H1 (cell line): ENCODE data around the gene SLC66A2. TPM values are rescaled to one million over a fixed set of nuclear protein-coding genes. Genes with fewer than 3 reads are reported as not detected.

Experiments
- CTCF ChIA-PET: fragments of 300-600 bp; sonication (Branson Sonifier 250); formaldehyde crosslinking; loops from one replicate; lab custom pipeline; 2021; ENCODE audit not compliant: partially characterized antibody; lab: Charles Lee
- POLR2A ChIA-PET: fragments of 300-600 bp; sonication (Branson Sonifier 250); formaldehyde crosslinking; loops from one replicate; lab custom pipeline; 2021; ENCODE audit warnings: inconsistent platforms; ENCODE audit not compliant: partially characterized antibody; lab: Charles Lee
- DNase-seq, 2 experiments: peaks; one replicate each; pipeline versions ENCODE4 v3.0.0 to v3.0.0-alpha.2; 2010 to 2022; ENCODE audit warnings: low spot score in 2 of 2, low read depth in 1 of 2, mixed read lengths in 1 of 2
- FAIRE-seq: peaks from 2 replicates; lab custom pipeline; 2011; peaks lifted over from hg19 to GRCh38; lab: Jason Lieb, UNC
- H2AFZ ChIP-seq: 2 replicates; pipeline ENCODE4 v1.8.1; 2012; ENCODE audit warnings: low read length, inconsistent platforms
- H2AK5ac ChIP-seq: 2 replicates; pipeline ENCODE4 v1.6.1; 2013; ENCODE audit warnings: low read depth, low read length
- H2BK120ac ChIP-seq: replicated peaks from 2 replicates; pipeline ENCODE3; 2013; ENCODE audit warnings: low read depth, low read length, inconsistent platforms
- H2BK12ac ChIP-seq: 2 replicates; pipeline ENCODE4 v1.6.1; 2013; ENCODE audit warnings: low read depth, low read length
- H2BK15ac ChIP-seq: 2 replicates; pipeline ENCODE4 v1.6.1; 2013; ENCODE audit warnings: low read length
- H2BK20ac ChIP-seq: 2 replicates; pipeline ENCODE4 v1.6.1; 2013; ENCODE audit warnings: low read length
- H2BK5ac ChIP-seq: 2 replicates; pipeline ENCODE4 v1.6.1; 2013; ENCODE audit warnings: low read depth, low read length
- H3K14ac ChIP-seq: 2 replicates; pipeline ENCODE4 v1.6.1; 2013; ENCODE audit warnings: inconsistent platforms; ENCODE audit not compliant: insufficient read length
- H3K18ac ChIP-seq: 2 replicates; pipeline ENCODE4 v1.6.1; 2013; ENCODE audit warnings: low read length; ENCODE audit errors: extremely low read depth
- H3K23ac ChIP-seq: 2 replicates; pipeline ENCODE4 v1.6.1; 2013; ENCODE audit warnings: inconsistent platforms; ENCODE audit not compliant: insufficient read length
- H3K23me2 ChIP-seq: 2 replicates; pipeline ENCODE4 v1.6.1; 2013; ENCODE audit warnings: low read depth, low read length
- H3K27ac ChIP-seq: 2 replicates; pipeline ENCODE4 v1.6.1; 2011; ENCODE audit warnings: low read depth, low read length, inconsistent platforms
- H3K27me3 ChIP-seq, 4 experiments: replicated peaks in 1 of 4; 1 replicate in 1 of 4; 2 replicates in 3 of 4; pipeline versions ENCODE4 v1.6.1 to v1.8.1; 2011 to 2013; ENCODE audit warnings: low read length in 3 of 4, mild to moderate bottlenecking in 3 of 4, inconsistent platforms in 2 of 4, mixed read lengths in 2 of 4, moderate library complexity in 1 of 4; ENCODE audit not compliant: control insufficient read depth in 3 of 4, insufficient read depth in 3 of 4; ENCODE audit errors: extremely low read depth in 1 of 4
- H3K36me3 ChIP-seq, 4 experiments: 2 replicates each; pipeline versions ENCODE4 v1.6.1 to v1.8.1; 2011 to 2013; ENCODE audit warnings: mild to moderate bottlenecking in 4 of 4, low read length in 3 of 4, moderate library complexity in 2 of 4, control low read depth in 1 of 4, inconsistent platforms in 1 of 4; ENCODE audit not compliant: insufficient read depth in 4 of 4, control insufficient read depth in 2 of 4
- H3K4ac ChIP-seq: replicated peaks from 2 replicates; pipeline ENCODE3; 2013; ENCODE audit warnings: low read length, low read depth, mixed read lengths, inconsistent platforms; ENCODE audit not compliant: insufficient read length
- H3K4me1 ChIP-seq, 4 experiments: replicated peaks in 1 of 4; 1 replicate in 1 of 4; 2 replicates in 3 of 4; pipeline versions ENCODE4 v1.6.1 to v1.8.1; 2011 to 2013; ENCODE audit warnings: low read length in 3 of 4, inconsistent platforms in 2 of 4, mixed read lengths in 1 of 4; ENCODE audit not compliant: insufficient read depth in 4 of 4, control insufficient read depth in 3 of 4
- H3K4me2 ChIP-seq, 2 experiments: 2 replicates each; pipeline versions ENCODE4 v1.6.1 to v1.8.1; 2011 to 2013; ENCODE audit warnings: low read depth in 2 of 2, low read length in 2 of 2, control low read depth in 1 of 2, inconsistent platforms in 1 of 2, mild to moderate bottlenecking in 1 of 2; ENCODE audit not compliant: insufficient read depth in 1 of 2
- H3K4me3 ChIP-seq, 4 experiments: fragments of 200-600, 300-600 bp in 1 of 4; sonication (generic), shearing (Covaris generic), sonication (Bioruptor Twin) in 1 of 4; 2 replicates each; pipeline versions ENCODE4 v1.5.1 to v1.8.1; 2011 to 2016; ENCODE audit warnings: low read length in 4 of 4, low read depth in 3 of 4, control low read depth in 2 of 4, inconsistent platforms in 2 of 4, mild to moderate bottlenecking in 2 of 4, mixed read lengths in 1 of 4, moderate library complexity in 1 of 4; ENCODE audit not compliant: insufficient read depth in 2 of 4; ENCODE audit errors: extremely low read depth in 1 of 4
- H3K56ac ChIP-seq: replicated peaks from 2 replicates; pipeline ENCODE3; 2013; ENCODE audit warnings: low read depth, mild to moderate bottlenecking, mixed read lengths, low read length, inconsistent platforms; ENCODE audit not compliant: insufficient read length
- H3K79me1 ChIP-seq: 2 replicates; pipeline ENCODE4 v1.6.1; 2013; ENCODE audit warnings: low read depth, low read length, control low read depth
- H3K79me2 ChIP-seq, 2 experiments: 2 replicates each; pipeline versions ENCODE4 v1.6.1 to v1.8.1; 2012 to 2013; ENCODE audit warnings: low read length in 2 of 2, mild to moderate bottlenecking in 2 of 2, inconsistent platforms in 1 of 2; ENCODE audit not compliant: insufficient read depth in 2 of 2, control insufficient read depth in 1 of 2
- H3K9ac ChIP-seq, 4 experiments: replicated peaks in 1 of 4; 1 replicate in 1 of 4; 2 replicates in 3 of 4; pipeline versions ENCODE4 v1.6.1 to v1.8.1; 2011 to 2013; ENCODE audit warnings: low read depth in 3 of 4, low read length in 3 of 4, control low read depth in 2 of 4, mild to moderate bottlenecking in 2 of 4, moderate library complexity in 2 of 4, inconsistent platforms in 1 of 4; ENCODE audit errors: extremely low read depth in 1 of 4
- H3K9me3 ChIP-seq, 2 experiments: 2 replicates each; pipeline versions ENCODE4 v1.6.1 to v1.8.1; 2012 to 2013; ENCODE audit warnings: mild to moderate bottlenecking in 2 of 2, moderate library complexity in 2 of 2, control low read depth in 1 of 2, inconsistent platforms in 1 of 2, low read depth in 1 of 2, low read length in 1 of 2, mixed read lengths in 1 of 2; ENCODE audit not compliant: insufficient read depth in 2 of 2
- H4K20me1 ChIP-seq, 2 experiments: replicated peaks in 1 of 2; 2 replicates each; pipeline versions ENCODE3 to v1.8.1; 2011 to 2013; ENCODE audit warnings: inconsistent platforms in 2 of 2, low read length in 2 of 2, mild to moderate bottlenecking in 1 of 2; ENCODE audit not compliant: insufficient read depth in 2 of 2, control insufficient read depth in 1 of 2
- H4K5ac ChIP-seq: 2 replicates; pipeline ENCODE4 v1.6.1; 2013; ENCODE audit warnings: low read length, low read depth, mixed read lengths, inconsistent platforms; ENCODE audit not compliant: insufficient read length
- H4K8ac ChIP-seq: 2 replicates; pipeline ENCODE4 v1.8.0; 2013; ENCODE audit warnings: mild to moderate bottlenecking, moderate library complexity, low read length, inconsistent platforms; ENCODE audit not compliant: insufficient read depth; ENCODE audit errors: extremely low read depth
- H4K91ac ChIP-seq: replicated peaks from 2 replicates; pipeline ENCODE3; 2013; ENCODE audit warnings: low read length, mixed read lengths, inconsistent platforms; ENCODE audit not compliant: insufficient read length
- CBX8 ChIP-seq: fragments of 300-800, 300-1000 bp; sonication (generic); IDR thresholded peaks from 2 replicates; pipeline ENCODE4 v1.7.1; 2016; ENCODE audit warnings: low read depth, low read length, borderline replicate concordance
- CHD2 ChIP-seq: IDR thresholded peaks from 2 replicates; pipeline ENCODE4 v1.6.1; 2012; ENCODE audit warnings: low read length, improper control_type of control experiment
- EP300 ChIP-seq, 2 experiments: IDR thresholded peaks; 1 replicate in 1 of 2; 2 replicates in 1 of 2; pipeline ENCODE4 v1.6.1; 2011 to 2012; ENCODE audit warnings: low read depth in 2 of 2, low read length in 2 of 2, mild to moderate bottlenecking in 2 of 2, borderline replicate concordance in 1 of 2, inconsistent platforms in 1 of 2, moderate library complexity in 1 of 2
- FOSL1 ChIP-seq: IDR thresholded peaks from 2 replicates; pipeline ENCODE4 v1.6.1; 2011; ENCODE audit warnings: mild to moderate bottlenecking, low read depth, low read length, moderate library complexity; ENCODE audit not compliant: insufficient read depth
- KDM4A ChIP-seq: IDR thresholded peaks from one replicate; pipeline ENCODE4 v1.7.1; 2012; ENCODE audit warnings: low read depth, mild to moderate bottlenecking, moderate library complexity, low read length, inconsistent platforms; ENCODE audit not compliant: severe bottlenecking
- RFX5 ChIP-seq: IDR thresholded peaks from 2 replicates; pipeline ENCODE4 v1.6.1; 2011; ENCODE audit warnings: low read depth, low read length, improper control_type of control experiment, borderline replicate concordance
- RNF2 ChIP-seq: fragments of 200-900, 300-1000 bp; sonication (generic); IDR thresholded peaks from 2 replicates; pipeline ENCODE4 v1.7.1; 2016; ENCODE audit warnings: borderline replicate concordance, low read depth, mild to moderate bottlenecking, antibody characterized with exemption, low read length; ENCODE audit not compliant: poor library complexity, severe bottlenecking; ENCODE audit errors: missing control alignments
- RXRA ChIP-seq: IDR thresholded peaks from 2 replicates; pipeline ENCODE4 v1.6.1; 2011; ENCODE audit warnings: low read depth, mild to moderate bottlenecking, low read length, moderate library complexity; ENCODE audit not compliant: insufficient read depth
- SAP30 ChIP-seq: fragments of 300-600 bp; sonication (generic); IDR thresholded peaks from 2 replicates; pipeline ENCODE4 v1.7.1; 2012; ENCODE audit warnings: low read length, moderate library complexity, mild to moderate bottlenecking, inconsistent platforms; ENCODE audit not compliant: insufficient read depth, insufficient replicate concordance
- TCF12 ChIP-seq: IDR thresholded peaks from 2 replicates; pipeline ENCODE4 v1.6.1; 2011; ENCODE audit warnings: low read depth, mild to moderate bottlenecking, low read length
- YY1 ChIP-seq: IDR thresholded peaks from 2 replicates; pipeline ENCODE4 v1.6.1; 2011; ENCODE audit warnings: low read depth, mild to moderate bottlenecking, low read length
- ZNF274 ChIP-seq: IDR thresholded peaks from 2 replicates; pipeline ENCODE4 v1.7.0; 2012; ENCODE audit warnings: low read length, borderline replicate concordance; ENCODE audit errors: extremely low read depth
- WGBS, 2 experiments: shearing (Covaris generic) in 1 of 2; methylation state at CpG; one replicate each; pipeline versions ENCODE4 v1.1.6 to v1.1.7; 2013 to 2015; ENCODE audit warnings: low lambda C conversion rate in 2 of 2, mixed read lengths in 2 of 2, inconsistent platforms in 1 of 2, low coverage in 1 of 2, missing lambda C conversion rate in 1 of 2; ENCODE audit not compliant: insufficient replicate concordance in 2 of 2, insufficient coverage in 1 of 2, insufficient read length in 1 of 2; ENCODE audit errors: extremely low coverage in 1 of 2, missing lambda C conversion rate in 1 of 2; 5-methylcytosine and 5-hydroxymethylcytosine counted together
- polyA plus RNA-seq, 7 experiments: library from polyadenylated mRNA; depleted of rRNA in 3 of 7; stranded (reverse) in 5 of 7; unstranded in 2 of 7; fragments of >200 nt in 5 of 7; fragments of 200-250 nt in 2 of 7; gene quantifications; 1 replicate in 5 of 7; 2 replicates in 1 of 7; 4 replicates in 1 of 7; pipeline versions ENCODE4 v1.2.1 to v1.2.3, GENCODE V29; 2011 to 2013; ENCODE audit warnings: missing spikeins in 2 of 7, mixed read lengths in 2 of 7
- total RNA-seq: library from RNA; stranded (reverse); fragmentation: NEBNext Ultra II Directional; extraction: Animal tissue kit (Norgen Biotek cat#: 25700); gene quantifications from 2 replicates; pipeline ENCODE4 v1.2.1, GENCODE V29; 2021

SLC66A2 gene
- total and polyA plus RNA-seq, 2 of the 8 experiments (the other 6 are each of a cell fraction or from before 2014, with no cell fraction given): 15.0 to 18.9 TPM

DNA sequence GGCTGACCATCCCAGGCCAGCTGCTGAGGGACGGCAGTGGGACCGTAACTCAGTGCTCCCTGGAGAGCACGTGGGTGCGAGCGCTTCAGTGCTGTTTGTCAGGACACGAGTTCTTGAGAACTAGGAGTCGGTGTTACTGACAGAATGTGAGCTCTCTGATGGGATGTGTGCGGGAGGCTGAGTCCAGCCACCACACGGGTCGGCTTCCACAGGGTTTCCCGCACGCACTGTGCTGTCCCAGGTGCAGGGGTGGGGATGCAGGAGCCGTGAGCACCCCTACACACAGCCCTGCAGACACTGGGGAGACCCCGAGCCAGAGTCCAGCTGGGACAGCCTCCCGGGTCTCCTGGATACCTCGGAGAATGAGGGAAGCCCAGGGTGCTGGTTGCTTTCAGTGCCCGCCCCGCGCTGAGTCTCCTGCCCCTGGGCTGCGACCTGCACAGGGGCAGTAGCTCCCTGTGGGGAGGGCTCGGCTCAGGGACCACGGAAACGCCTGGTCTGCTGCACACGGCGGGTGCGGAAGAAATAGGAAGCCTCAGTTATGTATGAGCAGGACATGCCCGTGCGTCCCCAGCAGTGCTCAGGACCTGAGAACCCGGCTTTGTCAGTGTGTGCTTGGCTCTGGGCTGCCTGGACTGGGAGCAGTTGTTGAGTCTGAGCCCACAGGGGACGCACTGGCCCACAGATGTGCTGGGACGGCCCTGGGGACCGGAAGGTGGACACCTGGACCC is 82.5 kb downstream of the SLC66A2 start:
- Histone ChIP-seq H3K79me2 (no peaks in the 10 kb centered on the region), H2BK20ac (no peak overlapping the region), H2AK5ac (no peak overlapping the region)

More for the DNA sequence above, 82.5 kb downstream of the SLC66A2 start:
- no peaks in the 10 kb centered on the region for H4K20me1 ChIP-seq
- CTCF ChIA-PET: interaction anchor here (0.7 to 0.9 kb wide), 2 partner anchors 72 to 126 kb away, joined by 3 to 4 read pairs; no protein-coding TSS in a partner anchor
- no peak overlapping the region for H3K18ac ChIP-seq
- H3K9me3 ChIP-seq: no peaks in the 10 kb centered on the region
- 89% methylated on average over 32 of the region's 32 CpGs; no CpG with 5 or more reads in 1 of the 2 experiments for WGBS, 2 experiments
- no peak overlapping the region for H3K23ac ChIP-seq
- H3K14ac ChIP-seq: no peak overlapping the region
- no peaks in the 10 kb centered on the region; a peak in 1 of 7 replicates for H3K4me1 ChIP-seq
- no peak overlapping the region for H3K9ac ChIP-seq
- H3K36me3 ChIP-seq: no peaks in the 10 kb centered on the region
- H3K27ac ChIP-seq: no peak overlapping the region
- H2BK120ac ChIP-seq: no peak overlapping the region
- H3K79me1 ChIP-seq: no peaks in the 10 kb centered on the region
- H3K4ac ChIP-seq: no peak overlapping the region
- H3K56ac ChIP-seq: no peak overlapping the region
- POLR2A ChIA-PET: no interaction called here
- H4K91ac ChIP-seq: no peak overlapping the region
- no peak overlapping the region for H4K8ac ChIP-seq
- H3K27me3 ChIP-seq: no peaks in the 10 kb centered on the region
- no peak overlapping the region for H3K4me2 ChIP-seq
- no peak overlapping the region for H2BK12ac ChIP-seq
- DNase-seq: no peak
- no peak for TF ChIP-seq YY1
- no peak for TF ChIP-seq EP300 (IDR thresholded peaks at IDR 0.05; ENCODE audit: borderline replicate concordance in 1 of 2, low read depth in 2 of 2, low read length in 2 of 2)
- no peak for TF ChIP-seq RFX5
- no peak for TF ChIP-seq KDM4A
- no peak for TF ChIP-seq RNF2
- no peak for TF ChIP-seq SAP30
- no peak for TF ChIP-seq RXRA
- TF ChIP-seq ZNF274: no peak
- TF ChIP-seq TCF12: no peak
- no peak for TF ChIP-seq CBX8
- no peak for TF ChIP-seq FOSL1
- TF ChIP-seq CHD2: no peak
- peaks cover 9% of the 10 kb centered on the region; the same call in 1 of the 2 replicates for H3K23me2 ChIP-seq
- H3K4me3 ChIP-seq: no peak overlapping the region
- FAIRE-seq: no peak
- no peak overlapping the region for H4K5ac ChIP-seq
- no peak overlapping the region for H2BK5ac ChIP-seq
- no peak overlapping the region for H2BK15ac ChIP-seq
- H2AFZ ChIP-seq: no peak overlapping the region
